HG03575 (cell line): ENCODE measurements around the gene LHX3.

ENCODE experiments used
- ATAC-seq: cut with Tn5 transposase; IDR thresholded peaks from one replicate; pipeline ENCODE4 v1.9.1; 2021; ENCODE audit not compliant: unreplicated experiment, insufficient number of reproducible peaks, low FRiP score; ENCODE audit errors: extremely low read depth

Gene LHX3

GRCh38 chr9:136185596-136186366, 19.1 kb downstream of the LHX3 start:
- no peak for ATAC-seq

GRCh38 chr9:136185066-136185465, 19.9 kb downstream of the LHX3 start:
- ATAC-seq = no peak

- ATAC-seq = no peak
Measured at GRCh38 chr9:136182850-136183422, 22.0 kb downstream of the LHX3 start.

- no peak for ATAC-seq
Measured at GRCh38 chr9:136182420-136182787, 22.5 kb downstream of the LHX3 start.

- ATAC-seq = no peak
Measured at GRCh38 chr9:136181784-136182419, 23.0 kb downstream of the LHX3 start.

- no peak for ATAC-seq
Measured at GRCh38 chr9:136180586-136180985, 24.3 kb downstream of the LHX3 start.

- ATAC-seq = no peak
Measured at GRCh38 chr9:136179761-136180160, 25.2 kb downstream of the LHX3 start.

- no peak for ATAC-seq
Measured at GRCh38 chr9:136179101-136179616, 25.8 kb downstream of the LHX3 start.

GRCh38 chr9:136178773-136179075, 26.2 kb downstream of the LHX3 start:
- ATAC-seq = no peak

GRCh38 chr9:136178061-136178772, 26.7 kb downstream of the LHX3 start:
- ATAC-seq = no peak

GRCh38 chr9:136177224-136177623, 27.7 kb downstream of the LHX3 start:
- no peak for ATAC-seq

GRCh38 chr9:136175616-136176197, 29.2 kb downstream of the LHX3 start:
- no peak for ATAC-seq

GRCh38 chr9:136174779-136175615, 29.9 kb downstream of the LHX3 start:
- ATAC-seq = no peak

GRCh38 chr9:136173648-136174290, 31.2 kb downstream of the LHX3 start:
- no peak for ATAC-seq

- no peak for ATAC-seq
Measured at GRCh38 chr9:136172412-136173079, 32.4 kb downstream of the LHX3 start.

- no peak for ATAC-seq
Measured at GRCh38 chr9:136171801-136172411, 33.0 kb downstream of the LHX3 start.
